ENCODE data around the gene MYMK. TPM values are rescaled to one million over a fixed set of nuclear protein-coding genes. Genes with fewer than 3 reads are reported as not detected.
A peak's percentile ranks its signal among the peaks of the same experiment; 100 is the strongest.

MYMK gene
- total RNA-seq, 2 donors from 2014 or later = not detected

GRCh38 chr9:133487331-133487725 lies 37.4 kb downstream of the MYMK start:
- no peak overlapping the region for H3K4me3 ChIP-seq
- intact Hi-C loops (cut with DNase I) = loop anchor here (5.0 to 10.0 kb wide), 3 partner anchors 80 to 300 kb away; partner anchors contain the start of gene SURF6
- no peak overlapping the region for H3K27ac ChIP-seq
- TF ChIP-seq POLR2A (IDR thresholded peaks at IDR 0.05) = no peak
- no peak for TF ChIP-seq CTCF (IDR thresholded peaks at IDR 0.05)
- H3K9me3 ChIP-seq = no peaks in the 10 kb centered on the region
- no peaks in the 10 kb centered on the region for H3K36me3 ChIP-seq (replicated peaks in 1 of 2; ENCODE audit: insufficient read depth in 1 of 2, low read depth in 2 of 2)
- 50 to 74% methylated on average over 2 to 8 of the region's 8 CpGs for WGBS, 2 donors
- H3K4me1 ChIP-seq = peaks cover 23% of the 10 kb centered on the region
- no peak for DNase-seq
- no peak for ATAC-seq
- H3K27me3 ChIP-seq = no peaks in the 10 kb centered on the region

DNA sequence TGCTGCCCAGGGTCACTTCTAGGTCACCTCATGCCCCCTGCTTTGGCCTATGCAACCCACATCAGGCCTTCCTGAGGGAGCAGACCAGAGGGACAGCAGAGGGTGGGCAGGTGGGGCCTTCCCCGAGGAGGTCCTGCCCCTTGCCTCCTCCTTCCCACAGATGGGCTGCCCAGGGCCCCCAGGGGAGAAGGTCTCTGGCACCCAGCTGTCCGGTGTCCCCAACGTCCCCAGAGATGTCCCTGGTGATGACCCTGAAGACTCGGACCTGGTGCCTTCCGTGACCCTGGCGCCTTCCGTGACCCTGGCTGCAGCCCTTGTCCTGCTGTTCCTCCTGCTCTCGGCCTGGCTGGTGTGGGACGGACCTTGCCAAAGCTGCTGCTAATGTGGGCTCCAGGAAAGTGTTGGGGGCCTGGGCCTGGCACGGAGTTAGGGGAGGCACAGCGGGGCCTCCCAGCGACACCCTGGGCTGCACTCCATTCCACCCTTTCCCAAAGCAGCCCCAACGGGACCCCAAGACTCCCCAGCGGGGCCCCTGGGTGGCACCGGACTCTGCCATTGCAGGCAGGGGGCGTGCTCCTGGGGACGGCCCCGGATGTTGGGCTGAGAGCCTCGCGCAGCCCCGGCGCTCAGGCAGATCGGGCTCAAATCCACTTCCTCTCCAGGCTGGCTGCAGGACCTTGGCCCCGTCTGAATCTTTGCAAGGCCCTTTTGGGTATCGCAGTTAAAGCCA lies 39.1 kb downstream of the MYMK start:
- intact Hi-C loops (cut with DNase I) = loop anchor here (5.0 to 10.0 kb wide), 3 partner anchors 78 to 298 kb away; partner anchors contain the start of gene SURF6
- H3K4me1 ChIP-seq = peaks cover 18% of the 10 kb centered on the region
- TF ChIP-seq POLR2A (IDR thresholded peaks at IDR 0.05) (no peak), CTCF (IDR thresholded peaks at IDR 0.05) (no peak)
- WGBS, 2 donors = 46 to 61% methylated on average over 4 to 22 of the region's 25 CpGs
- H3K9me3 ChIP-seq = no peaks in the 10 kb centered on the region
- peak; percentile 14 for ATAC-seq
- H3K4me3 ChIP-seq = no peak overlapping the region
- DNase-seq = no peak
- peak overlapping the region in 2 of 4 donors; percentile 18 to 39 for H3K27ac ChIP-seq
- no peaks in the 10 kb centered on the region for H3K36me3 ChIP-seq (replicated peaks in 1 of 2; ENCODE audit: insufficient read depth in 1 of 2, low read depth in 2 of 2)
- no peaks in the 10 kb centered on the region for H3K27me3 ChIP-seq

- Histone ChIP-seq H3K27me3 (peaks cover 0 to 2% of the 10 kb centered on the region in 2 donors), H3K4me3 (no peak overlapping the region), H3K9me3 (no peaks in the 10 kb centered on the region), H3K27ac (peak overlapping the region in 2 of 4 donors; percentile 18 to 39), H3K4me1 (peaks cover 18% of the 10 kb centered on the region), H3K36me3 (replicated peaks in 1 of 2; ENCODE audit: insufficient read depth in 1 of 2, low read depth in 2 of 2) (no peaks in the 10 kb centered on the region)
- intact Hi-C loops (cut with DNase I) = loop anchor here (5.0 to 10.0 kb wide), 3 partner anchors 78 to 298 kb away; partner anchors contain the start of gene SURF6
- peak; percentile 44 to 70 (median 52) for DNase-seq
- 37 to 42% methylated on average over 7 to 20 of the region's 22 CpGs for WGBS, 2 donors
- ATAC-seq = peak; percentile 49
- no peak for TF ChIP-seq CTCF (IDR thresholded peaks at IDR 0.05)
- no peak for TF ChIP-seq POLR2A (IDR thresholded peaks at IDR 0.05)
Measured at GRCh38 chr9:133484671-133485437, 39.9 kb downstream of the MYMK start.

- Histone ChIP-seq H3K4me1 (peaks cover 29% of the 10 kb centered on the region), H3K36me3 (replicated peaks in 1 of 2; ENCODE audit: insufficient read depth in 1 of 2, low read depth in 2 of 2) (no peaks in the 10 kb centered on the region), H3K4me3 (no peak overlapping the region), H3K27me3 (peaks cover 0 to 8% of the 10 kb centered on the region in 2 donors), H3K9me3 (no peaks in the 10 kb centered on the region), H3K27ac (no peak overlapping the region)
- WGBS, 2 donors = 71 to 76% methylated on average over 7 to 9 of the region's 9 CpGs
- intact Hi-C loops (cut with DNase I) = loop anchor here (10.0 kb wide), 1 partner anchor 149 kb away; the partner anchor contains the start of gene SURF6
- no peak for DNase-seq
- TF ChIP-seq CTCF (IDR thresholded peaks at IDR 0.05) (no peak), POLR2A (IDR thresholded peaks at IDR 0.05) (no peak)
- no peak for ATAC-seq
Measured at GRCh38 chr9:133483611-133484010, 41.1 kb downstream of the MYMK start.
